Measurements from ENCODE around the gene DTX3L. TPM values are rescaled to one million over a fixed set of nuclear protein-coding genes. Genes with fewer than 3 reads are reported as not detected.

DTX3L gene
- total RNA-seq, 2 donors from 2014 or later, result 4.9 to 6.6 TPM

- WGBS, 2 experiments (ENCODE audit: insufficient coverage in 1 of 2, insufficient read length in 1 of 2), result 91 to 94% methylated on average over 2 of the region's 2 CpGs
- H3K27me3 Mint-ChIP-seq (ENCODE audit: insufficient read depth), result no peaks in the 10 kb centered on the region
- TF ChIP-seq CTCF (conservative IDR thresholded peaks at IDR 0.05), result no peak
Observed at GRCh38 chr3:122590610-122591009, 26.5 kb downstream of the DTX3L start.

DNA sequence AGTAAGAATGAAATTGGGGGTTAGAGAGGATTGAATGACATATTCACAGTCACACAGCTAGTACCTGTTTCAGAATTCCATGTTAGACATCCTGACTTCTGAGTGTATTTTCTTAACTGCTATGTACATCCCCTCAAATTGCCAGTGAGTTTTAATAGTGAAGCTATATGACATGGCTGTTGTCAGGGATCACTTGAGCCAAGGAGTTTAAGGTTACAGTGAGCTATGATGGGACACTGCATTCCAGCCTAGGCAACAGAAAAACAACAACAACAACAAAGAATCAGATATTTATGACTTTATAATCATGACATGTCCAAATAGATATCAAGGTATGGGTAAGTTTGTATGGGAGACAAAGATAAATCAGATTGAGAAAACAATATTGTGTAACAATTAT, 29.9 kb downstream of the DTX3L start:
- Histone ChIP-seq H3K36me3 (ENCODE audit: control insufficient read depth, insufficient read depth, low read length) (no peaks in the 10 kb centered on the region), H3K4me3 (ENCODE audit: low read length) (no peak overlapping the region), H3K27me3 (ENCODE audit: control insufficient read depth, insufficient read depth, low read length, poor library complexity, severe bottlenecking) (no peaks in the 10 kb centered on the region), H3K9me3 (ENCODE audit: control insufficient read depth, low read length) (no peaks in the 10 kb centered on the region), H3K9ac (ENCODE audit: extremely low read depth, low read length, poor library complexity, severe bottlenecking) (no peak overlapping the region), H3K4me1 (ENCODE audit: control insufficient read depth, insufficient read depth, low read length) (no peaks in the 10 kb centered on the region), H3K27ac (ENCODE audit: low read depth, low read length) (no peak overlapping the region)
- Mint-ChIP-seq H3K36me3 (ENCODE audit: low read depth) (no peaks in the 10 kb centered on the region), H3K9me3 (no peaks in the 10 kb centered on the region), H3K4me1 (no peaks in the 10 kb centered on the region), H3K4me3 (no peak overlapping the region), H3K27me3 (ENCODE audit: insufficient read depth) (no peaks in the 10 kb centered on the region), H3K27ac (no peak overlapping the region)
- DNase-seq, result no peak
- no peak for TF ChIP-seq CTCF (conservative IDR thresholded peaks at IDR 0.05)

More at GRCh38 chr3:122590610-122591009, 26.5 kb downstream of the DTX3L start:
- H3K9me3 ChIP-seq (ENCODE audit: control insufficient read depth, low read length), result no peaks in the 10 kb centered on the region
- no peaks in the 10 kb centered on the region for H3K9me3 Mint-ChIP-seq
- H3K27ac Mint-ChIP-seq, result no peak overlapping the region
- no peaks in the 10 kb centered on the region for H3K36me3 Mint-ChIP-seq (ENCODE audit: low read depth)
- no peak overlapping the region for H3K27ac ChIP-seq (ENCODE audit: low read depth, low read length)
- H3K4me3 Mint-ChIP-seq, result no peak overlapping the region
- no peaks in the 10 kb centered on the region for H3K4me1 ChIP-seq (ENCODE audit: control insufficient read depth, insufficient read depth, low read length)
- no peaks in the 10 kb centered on the region for H3K36me3 ChIP-seq (ENCODE audit: control insufficient read depth, insufficient read depth, low read length)
- H3K27me3 ChIP-seq (ENCODE audit: control insufficient read depth, insufficient read depth, low read length, poor library complexity, severe bottlenecking), result no peaks in the 10 kb centered on the region
- no peaks in the 10 kb centered on the region for H3K4me1 Mint-ChIP-seq
- H3K9ac ChIP-seq (ENCODE audit: extremely low read depth, low read length, poor library complexity, severe bottlenecking), result no peak overlapping the region
- no peak overlapping the region for H3K4me3 ChIP-seq (ENCODE audit: low read length)
- no peak for DNase-seq

DNA sequence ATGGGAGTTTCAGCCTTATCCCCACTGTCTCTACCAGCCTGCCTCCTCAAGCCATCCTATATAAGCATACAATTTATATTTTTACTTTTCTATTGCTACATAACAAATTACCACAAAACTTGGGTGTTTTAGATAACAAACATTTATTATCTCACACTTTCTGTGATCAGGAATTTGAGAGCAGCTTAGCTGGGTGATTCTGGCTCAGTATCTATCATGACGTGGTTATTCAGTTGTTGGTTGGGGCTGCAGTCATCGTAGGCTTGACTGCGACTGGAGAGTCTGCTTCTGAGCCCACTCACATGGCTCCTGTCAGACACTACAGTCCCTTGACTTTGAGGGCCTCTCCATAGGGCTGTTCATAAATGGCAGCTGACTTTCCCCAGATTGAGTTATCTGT, 34.0 kb downstream of the DTX3L start:
- WGBS, 2 experiments (ENCODE audit: insufficient coverage in 1 of 2, insufficient read length in 1 of 2), result 82 to 95% methylated on average over 3 of the region's 3 CpGs

More for the DNA sequence above, 34.0 kb downstream of the DTX3L start:
- Histone ChIP-seq H3K36me3 (ENCODE audit: control insufficient read depth, insufficient read depth, low read length) (no peaks in the 10 kb centered on the region), H3K9me3 (ENCODE audit: control insufficient read depth, low read length) (no peaks in the 10 kb centered on the region), H3K27ac (ENCODE audit: low read depth, low read length) (no peak overlapping the region), H3K9ac (ENCODE audit: extremely low read depth, low read length, poor library complexity, severe bottlenecking) (no peak overlapping the region), H3K4me3 (ENCODE audit: low read length) (no peak overlapping the region), H3K4me1 (ENCODE audit: control insufficient read depth, insufficient read depth, low read length) (no peaks in the 10 kb centered on the region), H3K27me3 (ENCODE audit: control insufficient read depth, insufficient read depth, low read length, poor library complexity, severe bottlenecking) (no peaks in the 10 kb centered on the region)
- Mint-ChIP-seq H3K9me3 (no peaks in the 10 kb centered on the region), H3K27me3 (ENCODE audit: insufficient read depth) (no peaks in the 10 kb centered on the region), H3K4me1 (no peaks in the 10 kb centered on the region), H3K36me3 (ENCODE audit: low read depth) (no peaks in the 10 kb centered on the region), H3K27ac (no peak overlapping the region), H3K4me3 (no peak overlapping the region)
- no peak for TF ChIP-seq CTCF (conservative IDR thresholded peaks at IDR 0.05)
- DNase-seq, result no peak

Measured in endodermal cell (in vitro differentiated cells).